AG08395 (cell line): ENCODE data around the gene WHAMM.
"Not testable (repeated sequence)": the region's sequence is repeated elsewhere in the genome, so short reads cannot be mapped to it uniquely, and the experiment has no call there.

ENCODE experiments used
- DNase-seq: peaks from one replicate; pipeline ENCODE4 v3.0.0; 2012; ENCODE audit warnings: mixed read lengths, low spot score

The WHAMM gene

DNA sequence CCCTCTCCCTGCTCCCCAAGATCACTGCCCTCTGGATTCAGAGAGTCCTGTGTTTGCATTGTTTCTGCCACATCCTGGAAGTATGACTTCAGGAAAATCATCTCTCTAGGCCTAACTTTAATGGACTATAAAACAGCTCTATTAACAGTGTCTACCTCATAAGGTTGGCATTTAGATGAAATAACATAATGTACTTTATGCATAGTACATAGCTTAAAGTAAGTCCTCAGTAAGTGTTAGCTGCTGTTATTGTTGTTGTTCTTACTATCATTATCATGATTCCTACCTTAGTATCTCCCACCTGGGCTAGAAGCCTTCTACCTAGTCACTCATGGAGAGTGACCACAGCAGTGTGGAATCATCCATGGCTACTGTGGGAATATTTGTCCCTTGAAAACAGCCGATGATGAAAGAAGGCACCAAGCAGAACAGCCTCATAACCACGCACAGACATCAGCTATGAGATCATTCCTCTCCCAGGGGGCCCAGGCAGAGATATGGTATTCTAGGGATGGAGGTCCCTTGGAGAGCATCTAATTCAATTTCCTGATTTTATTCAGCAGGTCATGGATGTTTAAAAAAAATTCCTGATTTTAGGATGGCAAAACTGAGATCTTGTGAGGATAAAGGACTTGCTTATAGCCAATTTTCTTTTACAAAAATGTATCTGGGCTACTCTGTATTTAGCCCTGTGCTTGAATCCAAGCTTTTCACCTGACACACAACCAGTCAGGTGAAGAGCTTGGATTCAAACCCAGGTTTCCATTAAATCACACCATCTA, 5.4 kb upstream of the WHAMM start:
- no peak for DNase-seq

DNA sequence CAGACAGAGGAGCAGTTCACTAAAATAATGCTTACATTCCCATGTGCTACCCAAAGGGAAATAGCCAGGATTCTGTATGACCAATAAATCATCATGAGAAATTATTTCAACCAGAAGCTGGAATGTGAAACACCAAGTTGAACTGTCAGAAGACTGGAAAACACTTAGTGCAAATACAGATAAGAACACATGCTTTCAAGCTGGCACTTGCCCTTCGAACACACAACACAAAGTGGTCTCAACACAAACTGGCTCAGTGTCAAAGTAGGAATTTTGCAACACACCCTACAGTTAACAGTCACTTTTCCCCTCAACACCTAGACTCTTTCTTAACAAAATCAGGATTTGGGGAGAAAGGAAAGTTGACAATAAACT, 4.9 kb upstream of the WHAMM start:
- no peak for DNase-seq

DNA sequence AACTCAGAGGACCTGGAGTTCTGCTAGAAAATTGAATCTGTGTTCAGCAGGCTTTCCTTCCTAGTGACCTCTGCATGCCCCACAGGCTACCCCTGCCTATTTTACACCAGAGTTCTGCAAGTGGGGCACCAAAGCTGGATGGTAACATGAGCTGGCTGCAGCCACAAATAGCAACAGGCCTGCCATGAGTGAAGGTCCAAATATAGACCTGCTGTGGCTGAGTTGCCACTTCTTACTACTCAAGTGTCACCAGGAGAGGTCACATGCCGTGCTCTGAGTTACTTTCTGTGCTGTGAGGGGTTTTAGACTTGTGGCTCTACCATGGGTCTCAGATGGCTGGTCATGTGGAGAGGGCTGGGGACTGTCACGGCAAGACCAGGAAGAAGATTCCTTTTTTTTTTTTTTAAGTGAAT, 3.4 kb upstream of the WHAMM start, which contains the start of gene FSD2:
FSD2 (minus strand) TSS at position 76 of the 413 bp plus-strand sequence. CDS start 18,679 bp downstream, outside the sequence.
- DNase-seq = no peak

DNA sequence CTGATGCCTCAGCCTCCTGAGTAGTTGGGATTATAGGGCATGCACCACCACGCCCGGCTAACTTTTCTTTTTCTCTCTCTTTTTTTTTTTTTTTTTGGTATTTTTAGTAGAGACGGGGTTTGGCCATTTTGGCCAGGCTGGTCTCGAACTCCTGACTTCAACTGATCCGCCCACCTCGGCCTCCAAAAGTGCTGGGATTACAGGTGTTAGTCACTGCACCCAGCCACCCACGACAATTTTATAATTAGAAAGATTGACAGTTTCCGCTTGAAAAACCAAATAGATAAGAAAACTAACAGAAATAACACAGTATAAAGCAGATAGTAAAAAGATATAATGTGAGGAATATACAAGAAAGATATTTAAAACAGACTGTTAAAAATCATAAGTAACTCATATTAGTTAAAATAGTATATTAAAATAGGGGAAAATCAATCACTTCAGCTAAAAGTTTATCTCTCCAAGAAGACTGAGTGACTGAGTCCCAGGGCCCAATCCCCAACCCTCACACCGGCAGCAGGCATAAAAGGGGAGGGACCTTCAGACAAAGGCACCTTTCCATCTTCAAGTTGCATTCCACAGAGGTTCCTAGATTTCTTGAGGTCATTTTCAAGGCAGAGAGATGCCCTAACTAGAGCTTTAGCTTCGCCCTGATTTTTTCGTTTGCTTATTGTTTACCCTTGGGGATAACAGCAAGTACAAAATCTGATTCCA, 1.4 kb upstream of the WHAMM start:
- DNase-seq = no peak

DNA sequence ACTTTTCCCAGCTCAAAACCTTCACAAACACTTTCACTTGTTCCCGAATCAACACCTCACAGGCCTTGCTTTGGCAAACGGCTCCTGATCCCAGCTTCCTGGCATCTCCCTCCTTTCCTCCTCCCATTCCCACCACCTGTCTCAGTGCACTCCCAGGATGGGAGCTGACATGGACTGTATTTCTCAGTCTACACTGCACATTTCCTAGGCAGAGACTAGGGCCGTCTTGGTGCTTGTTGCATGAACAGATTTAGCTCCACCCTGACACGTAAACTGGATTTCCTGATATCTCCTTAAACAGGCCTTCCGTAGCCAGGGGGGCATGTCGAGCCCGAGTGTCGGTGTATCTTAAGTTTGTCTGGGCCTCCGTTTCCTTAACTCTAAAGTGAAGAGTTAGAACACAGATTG, 790 bp upstream of the WHAMM start:
- no peak for DNase-seq

DNA sequence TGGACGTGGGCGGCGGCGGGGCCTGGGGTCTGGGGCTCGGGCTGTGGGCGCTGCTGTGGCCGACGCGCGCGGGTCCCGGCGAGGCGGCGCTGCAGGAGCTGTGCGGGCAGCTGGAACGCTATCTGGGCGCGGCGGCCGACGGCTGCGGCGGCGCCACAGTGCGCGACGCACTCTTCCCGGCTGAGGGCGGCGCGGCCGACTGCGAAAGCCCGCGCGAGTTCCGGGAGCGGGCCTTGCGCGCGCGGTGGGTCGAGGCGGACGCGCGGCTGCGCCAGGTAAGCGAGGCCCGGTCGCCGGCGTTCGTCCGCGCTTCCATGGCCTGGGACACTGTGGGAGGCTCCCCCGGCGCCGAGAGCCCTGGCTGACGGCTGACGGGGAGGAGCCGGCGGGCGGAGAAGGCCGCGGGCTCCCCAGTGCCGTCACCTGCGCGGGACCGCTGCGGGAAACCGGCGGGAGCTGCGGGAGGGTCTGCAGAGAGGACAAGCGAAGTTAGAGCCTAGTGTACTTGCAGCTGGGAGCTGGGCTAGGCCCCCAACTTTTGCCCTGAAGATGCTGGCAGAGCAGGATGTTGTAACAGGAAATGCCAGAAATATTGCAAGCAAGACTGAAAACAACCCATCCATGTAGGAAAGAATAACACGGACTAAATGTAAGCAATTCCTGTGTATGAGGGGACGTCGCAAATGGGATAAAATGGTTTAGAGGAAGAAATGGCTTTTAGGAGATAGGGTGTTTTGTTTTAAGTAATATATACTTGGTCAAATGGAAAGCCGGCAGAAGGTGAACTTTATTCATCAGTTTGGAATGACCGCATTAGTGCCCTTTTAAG, 847 bp downstream of the WHAMM start:
- no peak for DNase-seq

DNA sequence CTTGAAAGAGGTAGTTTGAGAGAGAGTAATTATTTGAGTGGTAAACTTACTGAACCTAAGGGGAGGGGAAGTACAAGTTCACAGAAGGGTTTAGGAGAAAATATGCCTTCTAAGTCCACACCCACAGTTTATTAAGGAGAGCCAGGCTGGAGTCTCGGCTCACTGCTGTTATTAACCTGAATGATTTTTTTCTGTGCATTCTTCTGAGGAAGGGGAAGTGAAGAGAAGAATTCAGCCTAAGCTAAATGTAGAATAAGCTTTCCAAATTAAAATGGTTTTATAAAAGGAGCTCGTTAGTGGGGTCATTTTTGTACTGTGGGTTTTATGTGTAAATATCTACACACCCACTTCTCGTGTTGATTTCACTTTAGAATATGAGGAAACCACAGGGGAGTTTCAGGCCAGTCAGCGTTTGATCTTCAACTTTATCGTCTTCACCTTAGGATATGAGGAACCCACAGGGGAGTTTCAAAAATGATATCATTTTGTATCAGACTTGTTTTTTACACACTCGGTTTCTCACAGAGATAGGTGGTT, 1.5 kb downstream of the WHAMM start:
- DNase-seq = no peak

DNA sequence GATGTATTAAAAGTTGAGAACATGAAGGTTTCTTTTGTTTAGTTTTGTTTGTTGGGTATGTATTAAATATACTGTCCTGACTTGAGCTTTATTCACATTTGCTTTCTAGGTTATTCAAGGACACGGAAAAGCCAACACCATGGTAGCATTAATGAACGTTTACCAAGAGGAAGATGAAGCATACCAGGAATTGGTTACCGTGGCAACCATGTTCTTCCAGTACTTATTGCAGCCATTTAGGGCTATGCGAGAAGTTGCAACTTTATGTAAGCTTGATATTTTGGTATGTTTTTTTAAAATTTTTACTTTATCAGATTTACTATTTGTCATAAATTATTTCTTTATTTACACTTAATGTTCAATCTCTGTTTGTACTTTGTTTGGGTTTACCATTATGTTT, 3.6 kb downstream of the WHAMM start:
- no peak for DNase-seq

DNA sequence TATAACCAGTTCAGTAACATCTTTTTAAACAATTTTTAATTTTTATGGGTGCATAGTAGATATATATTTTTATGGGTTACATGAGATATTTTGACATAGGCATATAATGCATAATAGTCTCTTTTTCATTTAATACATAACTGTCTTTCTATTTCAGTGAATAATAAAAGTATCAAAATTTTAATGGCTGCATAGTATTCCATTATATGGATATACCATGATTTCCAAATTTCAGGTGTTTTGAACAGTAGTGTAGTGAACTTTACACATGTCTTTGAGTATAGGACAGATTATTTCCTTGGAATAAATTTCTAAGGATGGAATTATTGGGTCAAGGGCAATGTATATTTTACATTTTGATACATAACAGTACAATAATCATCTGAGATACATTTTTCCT, 10.7 kb downstream of the WHAMM start:
- DNase-seq = no peak

DNA sequence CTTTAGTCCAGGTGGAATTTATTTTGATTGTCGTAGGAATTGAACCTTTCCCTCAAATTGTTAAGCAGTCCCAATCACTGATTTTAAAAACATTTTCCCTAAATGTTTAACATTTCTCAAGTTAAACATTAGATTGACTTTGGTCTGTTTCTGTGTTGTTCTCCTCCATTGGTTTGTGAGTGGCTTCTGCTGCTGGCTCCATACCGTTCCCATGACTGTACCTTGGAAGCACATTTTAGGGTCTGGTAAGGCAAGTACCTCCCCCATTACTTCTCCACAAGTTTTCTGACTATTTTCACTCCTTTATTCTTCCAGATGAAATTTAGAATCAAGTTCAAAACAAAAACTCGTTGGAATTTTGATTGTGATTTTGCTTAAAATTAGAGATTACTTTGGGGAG, 12.0 kb downstream of the WHAMM start:
- DNase-seq = not testable (repeated sequence)

DNA sequence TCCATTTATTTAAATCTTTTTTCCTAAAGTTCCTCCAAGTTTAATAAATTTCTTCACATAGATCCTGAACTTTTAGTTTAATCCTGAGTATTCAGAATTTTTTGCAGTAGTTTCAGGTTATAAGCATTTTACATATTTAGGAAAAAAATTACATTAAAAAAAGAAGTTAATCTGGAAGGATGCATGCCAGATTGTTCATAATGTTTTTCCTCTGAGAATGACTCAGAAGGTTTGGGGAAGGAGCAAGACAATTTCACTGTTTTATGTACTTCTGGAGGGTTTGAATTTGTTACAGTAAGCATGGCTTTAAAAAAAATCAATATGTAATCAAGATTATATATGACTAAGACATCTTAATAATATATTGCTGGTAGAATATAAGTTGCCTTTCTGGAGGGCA, 12.4 kb downstream of the WHAMM start:
- DNase-seq = not testable (repeated sequence)

DNA sequence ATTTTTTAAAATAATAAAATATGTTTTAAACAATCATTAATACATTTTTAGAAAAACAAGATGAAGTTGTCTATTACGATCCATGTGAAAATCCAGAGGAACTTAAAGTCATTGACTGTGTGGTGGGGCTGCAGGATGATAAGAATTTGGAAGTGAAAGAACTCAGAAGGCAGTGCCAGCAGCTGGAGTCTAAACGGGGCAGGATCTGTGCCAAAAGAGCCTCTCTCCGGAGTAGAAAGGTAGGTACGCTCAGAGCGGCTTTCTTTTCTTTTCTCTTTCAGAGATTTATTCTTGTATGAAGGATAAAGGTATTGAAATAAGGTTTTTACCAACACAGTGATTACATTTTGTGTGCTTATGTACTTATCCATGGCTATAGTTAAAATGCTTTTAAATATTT, 13.6 kb downstream of the WHAMM start:
- no peak for DNase-seq

DNA sequence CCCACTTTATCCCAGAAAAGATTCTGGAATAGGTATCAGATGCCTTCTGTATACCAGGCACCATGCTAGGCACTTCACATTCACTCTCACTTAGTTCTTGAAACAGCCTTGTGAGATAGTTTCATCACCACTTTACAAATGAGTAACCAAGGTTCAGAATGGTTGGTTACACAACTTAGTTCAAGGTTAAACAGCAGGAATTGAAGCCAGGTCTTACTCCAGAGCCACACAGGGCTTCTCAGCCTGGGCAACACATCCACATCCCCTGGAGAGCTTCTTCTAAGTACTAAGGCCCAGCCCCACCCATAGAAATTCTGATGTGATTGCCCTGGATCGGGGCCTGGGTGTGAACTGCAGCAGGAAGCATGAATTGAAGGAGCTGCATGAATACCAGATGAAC, 18.6 kb downstream of the WHAMM start:
- DNase-seq = no peak

DNA sequence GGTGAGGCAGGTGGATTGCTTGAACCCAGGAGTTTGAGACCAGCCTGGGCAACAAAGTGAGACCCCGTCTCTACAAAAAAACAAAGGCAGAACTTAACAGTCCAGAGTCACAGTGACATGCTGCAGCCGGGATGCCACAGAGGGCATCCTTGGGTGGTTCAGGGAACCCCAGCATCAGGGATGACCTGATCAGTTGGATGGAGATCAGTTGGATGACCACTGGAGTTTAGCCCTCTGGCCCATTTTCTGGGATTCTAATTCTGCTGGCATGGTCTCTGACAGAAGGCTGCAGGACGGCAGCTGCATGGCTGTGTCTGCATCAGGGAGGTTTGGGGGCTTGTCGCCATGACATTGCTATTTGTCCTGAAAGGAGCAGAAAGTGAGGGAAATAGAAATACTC, 19.8 kb downstream of the WHAMM start:
- DNase-seq = no peak

DNA sequence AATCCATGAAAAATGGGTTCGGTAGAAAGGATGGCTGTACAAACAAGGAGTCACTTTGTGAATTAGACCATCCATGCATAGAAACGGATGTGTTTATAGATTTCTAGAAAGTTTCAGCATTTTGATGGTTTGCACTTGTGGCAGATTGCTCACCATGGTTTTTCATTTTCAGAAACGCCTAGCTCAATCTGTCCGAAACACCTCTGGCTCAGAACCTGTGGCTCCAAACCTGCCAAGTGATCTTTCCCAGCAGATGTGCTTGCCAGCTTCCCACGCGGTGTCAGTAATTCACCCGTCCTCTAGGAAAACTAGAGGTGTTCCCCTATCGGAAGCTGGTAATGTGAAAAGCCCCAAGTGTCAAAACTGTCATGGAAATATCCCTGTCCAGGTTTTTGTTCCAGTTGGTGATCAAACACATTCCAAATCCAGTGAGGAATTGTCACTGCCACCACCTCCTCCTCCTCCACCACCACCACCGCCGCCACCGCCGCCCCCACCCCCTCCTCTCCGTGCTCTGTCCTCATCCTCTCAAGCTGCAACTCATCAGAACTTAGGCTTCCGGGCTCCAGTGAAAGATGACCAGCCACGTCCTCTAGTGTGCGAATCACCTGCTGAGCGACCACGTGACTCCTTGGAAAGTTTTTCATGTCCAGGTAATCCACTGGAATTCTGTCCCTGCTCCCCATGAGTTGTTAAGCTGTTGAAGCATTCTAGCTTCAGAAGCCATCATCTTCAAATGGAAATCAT, 21.2 kb downstream of the WHAMM start:
- DNase-seq = no peak

DNA sequence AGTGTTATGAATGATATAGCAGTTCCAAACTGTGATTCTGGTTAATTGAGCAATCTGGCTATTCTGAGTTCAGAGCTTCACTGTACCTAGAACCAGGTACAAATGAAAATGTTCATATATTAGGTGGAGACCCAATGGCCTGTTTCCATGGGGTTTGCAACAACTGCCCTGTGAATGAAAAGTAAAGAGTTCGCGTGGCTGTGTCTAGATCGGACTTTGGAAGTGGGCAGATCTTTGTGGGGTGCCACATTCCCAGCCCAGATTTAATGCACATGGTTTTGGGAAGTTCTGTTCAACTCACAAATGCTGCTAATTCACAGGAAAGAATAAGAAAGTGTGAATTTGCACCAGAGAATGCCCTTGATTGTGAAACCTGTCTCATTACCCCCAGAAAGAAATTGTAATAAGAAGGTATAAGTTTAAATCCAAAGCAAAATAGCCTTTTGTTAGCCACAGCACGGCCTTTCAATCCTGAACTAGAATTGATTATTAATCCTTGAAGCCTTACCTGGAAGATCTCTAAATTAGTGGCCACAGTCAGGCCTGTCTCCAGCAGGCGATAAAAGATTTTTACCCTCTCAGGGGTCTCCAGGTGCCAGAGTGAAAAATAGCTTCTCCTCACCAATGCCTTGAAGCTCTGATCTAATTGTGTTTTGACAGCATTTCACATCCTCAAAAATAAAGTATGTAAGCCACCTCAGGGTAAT, 22.6 kb downstream of the WHAMM start:
- no peak for DNase-seq

DNA sequence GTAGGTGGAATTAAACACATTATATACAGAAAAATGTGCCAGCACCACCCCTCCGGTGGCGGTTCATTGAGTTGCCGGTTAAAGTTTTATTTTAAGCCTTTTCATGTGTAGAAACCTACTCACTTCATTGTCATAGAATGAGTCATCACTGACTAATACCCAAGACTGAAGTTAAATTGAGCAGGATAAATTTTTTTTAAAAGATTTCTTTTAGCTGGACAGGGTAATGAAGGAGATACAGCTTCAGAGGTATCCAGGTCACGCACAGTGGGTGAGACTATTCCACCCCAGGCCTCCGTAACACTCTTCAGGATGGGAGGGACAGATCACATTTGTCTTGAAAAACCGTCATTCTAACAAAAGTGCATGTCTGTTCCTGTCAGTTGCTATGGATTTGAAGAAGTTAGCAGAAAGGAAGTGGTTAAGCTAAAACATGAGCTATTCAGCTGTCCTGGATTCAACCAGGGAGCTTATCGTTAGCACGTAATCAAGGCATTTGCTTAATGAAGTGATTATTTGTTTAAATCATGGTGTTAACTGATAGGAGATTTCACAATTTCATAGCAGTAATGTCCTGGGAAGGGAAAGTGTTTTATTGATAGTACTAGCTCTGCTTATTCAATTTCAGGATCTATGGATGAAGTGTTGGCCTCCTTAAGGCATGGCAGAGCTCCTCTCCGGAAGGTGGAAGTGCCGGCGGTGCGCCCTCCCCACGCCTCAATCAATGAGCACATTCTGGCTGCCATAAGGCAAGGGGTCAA, 23.4 kb downstream of the WHAMM start:
- DNase-seq = peak; percentile 93

DNA sequence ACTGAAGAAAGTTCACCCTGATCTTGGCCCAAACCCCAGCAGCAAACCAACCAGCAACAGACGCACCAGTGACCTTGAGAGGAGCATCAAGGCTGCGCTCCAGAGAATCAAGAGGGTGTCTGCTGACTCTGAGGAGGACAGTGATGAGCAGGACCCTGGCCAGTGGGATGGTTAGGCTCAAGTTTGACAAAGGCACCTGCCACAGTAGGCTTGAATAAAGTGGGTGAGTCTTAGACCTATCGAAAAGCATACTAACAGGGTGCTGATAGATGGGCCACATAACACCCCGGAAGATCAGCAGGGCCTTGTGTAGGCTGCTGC, 23.9 kb downstream of the WHAMM start:
- DNase-seq = no peak

DNA sequence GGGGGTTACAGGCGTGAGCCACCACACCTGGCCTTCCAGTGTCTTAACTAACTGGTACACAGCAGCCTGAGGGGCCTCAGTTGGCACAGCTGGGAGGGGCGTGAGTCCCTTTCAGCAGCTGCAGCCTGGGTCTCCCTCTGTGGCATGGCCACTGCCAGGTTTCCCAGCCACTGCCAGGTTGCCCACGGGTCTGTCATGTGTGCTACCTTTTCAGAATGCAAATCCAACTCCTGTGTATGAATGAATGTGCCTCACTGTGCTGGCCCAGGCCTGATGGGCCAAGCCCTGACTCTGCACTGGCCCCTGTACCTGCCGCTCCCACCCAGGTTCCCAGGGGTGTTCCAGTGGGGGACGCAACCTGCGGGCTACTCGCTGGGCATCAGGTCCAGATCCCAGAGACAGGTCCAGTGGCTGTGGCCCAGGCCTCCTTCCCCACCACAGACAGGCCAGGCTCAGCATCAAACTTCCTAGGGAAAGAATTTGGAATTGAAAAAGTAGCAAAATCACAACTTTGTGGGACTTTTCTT, 26.0 kb downstream of the WHAMM start:
- no peak for DNase-seq

DNA sequence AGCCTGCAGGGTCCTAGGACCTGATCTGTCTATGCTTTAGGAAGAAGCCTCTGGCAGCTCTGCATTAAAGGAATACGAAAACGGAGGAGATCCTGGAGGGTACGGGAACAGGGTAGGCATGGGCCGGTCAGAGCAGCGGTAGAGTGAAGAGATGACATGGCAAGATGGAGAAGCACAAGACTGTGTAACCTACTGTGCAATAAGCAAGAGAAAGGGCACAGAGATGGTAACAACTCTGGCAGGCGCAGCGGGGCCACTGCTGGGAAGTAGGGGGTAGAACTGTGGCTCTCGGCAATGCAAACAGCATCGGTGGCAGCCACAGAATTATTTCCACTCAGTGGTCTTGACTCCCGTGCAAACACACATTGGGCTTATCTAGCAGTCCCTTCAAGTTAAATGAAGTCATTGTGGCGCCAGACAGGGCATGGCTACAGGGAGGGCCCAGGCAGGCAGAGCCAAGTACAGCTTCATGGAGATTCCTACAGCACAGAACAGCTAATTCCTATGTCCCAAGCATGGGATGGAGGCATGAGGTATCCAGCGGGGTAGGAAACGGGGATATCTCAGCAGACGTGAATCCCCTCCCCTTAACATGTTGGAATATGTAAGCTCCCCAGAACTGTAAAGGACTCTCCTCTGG, 28.8 kb downstream of the WHAMM start:
- no peak for DNase-seq
